HepG2 (cell line): ENCODE data around the gene ACRBP. TPM values are rescaled to one million over a fixed set of nuclear protein-coding genes. Genes with fewer than 3 reads are reported as not detected.
A peak's percentile ranks its signal among the peaks of the same experiment; 100 is the strongest.

Experiments used
- FOXK2 ChIP-seq: fragments of 450-650 bp; IDR thresholded peaks from 2 replicates; pipeline ENCODE4 v1.6.1; 2016
- HOXA7 ChIP-seq: sonication (generic); formaldehyde crosslinking; IDR thresholded peaks from 2 replicates; pipeline ENCODE4 v1.8.1; 2022; ENCODE audit warnings: mild to moderate bottlenecking, missing genetic modification reagents, moderate library complexity
- NBN ChIP-seq: fragments of 450-650 bp; conservative IDR thresholded peaks from 2 replicates; pipeline ENCODE4 v1.6.1; 2017
- PRMT3 ChIP-seq: sonication (generic); formaldehyde crosslinking; IDR thresholded peaks from 2 replicates; pipeline ENCODE4 v1.8.1; 2022; ENCODE audit warnings: low read depth, mild to moderate bottlenecking, moderate library complexity, missing genetic modification reagents, borderline replicate concordance
- SKIL ChIP-seq: sonication (generic); formaldehyde crosslinking; IDR thresholded peaks from 2 replicates; pipeline ENCODE4 v1.8.0; 2022; ENCODE audit warnings: missing genetic modification reagents, mild to moderate bottlenecking, moderate library complexity, borderline replicate concordance
- SOX13 ChIP-seq, 3 experiments: fragments of 450-650 bp in 1 of 3; sonication (generic) in 1 of 3; formaldehyde crosslinking in 1 of 3; IDR thresholded peaks in 2 of 3; conservative IDR thresholded peaks in 1 of 3; 2 replicates each; pipeline versions ENCODE4 v1.5.0 to v1.6.1; 2016 to 2020; ENCODE audit warnings: antibody characterized with exemption in 1 of 3, mild to moderate bottlenecking in 1 of 3, missing compliant biosample characterization in 1 of 3, missing genetic modification reagents in 1 of 3, moderate library complexity in 1 of 3
- SP4 ChIP-seq: sonication (generic); formaldehyde crosslinking; IDR thresholded peaks from 2 replicates; pipeline ENCODE4 v1.8.1; 2023; ENCODE audit warnings: mild to moderate bottlenecking, missing genetic modification reagents
- STAG1 ChIP-seq: sonication (generic); formaldehyde crosslinking; IDR thresholded peaks from 2 replicates; pipeline ENCODE4 v1.4.0; 2020; ENCODE audit warnings: missing genetic modification reagents
- TEAD3 ChIP-seq: optimal IDR thresholded peaks from 2 replicates; pipeline ENCODE3; 2016; ENCODE audit warnings: borderline replicate concordance
- ZKSCAN1 ChIP-seq: fragments of 150-350 bp; IDR thresholded peaks from 2 replicates; pipeline ENCODE4 v1.6.1; 2014; ENCODE audit warnings: low read length
- ZNF274 ChIP-seq: sonication (generic); formaldehyde crosslinking; IDR thresholded peaks from 2 replicates; pipeline ENCODE4 v1.5.1; 2020; ENCODE audit warnings: mild to moderate bottlenecking, missing genetic modification reagents
- ZNF296 ChIP-seq: sonication (generic); formaldehyde crosslinking; conservative IDR thresholded peaks from 2 replicates; pipeline ENCODE4 v1.5.0; 2020; ENCODE audit warnings: mild to moderate bottlenecking, missing genetic modification reagents
- ZNF737 ChIP-seq: sonication (generic); formaldehyde crosslinking; IDR thresholded peaks from 2 replicates; pipeline ENCODE4 v1.5.0; 2020; ENCODE audit warnings: missing genetic modification reagents, mild to moderate bottlenecking, borderline replicate concordance
- ZNF780A ChIP-seq: sonication (generic); formaldehyde crosslinking; IDR thresholded peaks from 2 replicates; pipeline ENCODE4 v1.8.0; 2022; ENCODE audit warnings: mild to moderate bottlenecking, missing genetic modification reagents, moderate library complexity
- polyA plus RNA-seq, 8 experiments: library from polyadenylated mRNA; depleted of rRNA in 3 of 8; stranded (reverse) in 7 of 8; unstranded in 1 of 8; fragments of >200 nt; fragmentation: Illumina TruSeq in 4 of 8; extraction: Trizol in 4 of 8; gene quantifications; 2 replicates each; pipeline versions ENCODE4 v1.2.1 to v1.2.3, GENCODE V29; 2011 to 2016; ENCODE audit warnings: low read depth in 4 of 8, missing spikeins in 1 of 8, mixed read lengths in 1 of 8; ENCODE audit not compliant: insufficient read depth in 1 of 8
- total RNA-seq, 5 experiments: library from RNA; depleted of rRNA; stranded (reverse); fragments of >200 nt; fragmentation: Illumina TruSeq; extraction: Trizol; gene quantifications; 2 replicates each; pipeline ENCODE4 v1.2.3, GENCODE V29; 2016; ENCODE audit warnings: low read depth in 1 of 5
- TF ChIP-seq, protein P1 (sequence below): sonication (generic); formaldehyde crosslinking; IDR thresholded peaks from 2 replicates; pipeline ENCODE4 v1.4.0; 2020; ENCODE audit warnings: missing genetic modification reagents; ENCODE audit errors: not compliant biosample characterization
- TF ChIP-seq, protein P2 (sequence below): sonication (generic); formaldehyde crosslinking; IDR thresholded peaks from 2 replicates; pipeline ENCODE4 v1.4.0; 2020; ENCODE audit warnings: mild to moderate bottlenecking, missing genetic modification reagents
- TF ChIP-seq, protein P3 (sequence below): sonication (generic); formaldehyde crosslinking; IDR thresholded peaks from 2 replicates; pipeline ENCODE4 v1.5.0; 2020; ENCODE audit warnings: missing genetic modification reagents, mild to moderate bottlenecking, borderline replicate concordance
- TF ChIP-seq, protein P4 (sequence below): sonication (generic); formaldehyde crosslinking; IDR thresholded peaks from 2 replicates; pipeline ENCODE4 v1.8.0; 2022; ENCODE audit warnings: mild to moderate bottlenecking, missing genetic modification reagents, borderline replicate concordance
- TF ChIP-seq, protein P5 (sequence below): IDR thresholded peaks from 2 replicates; pipeline ENCODE4 v1.6.1; 2016; ENCODE audit warnings: low read depth, borderline replicate concordance

Gene ACRBP
- total and polyA plus RNA-seq, 2 of the 13 experiments (the other 11 are each of a cell fraction or from before 2014, with no cell fraction given): 0.46 TPM; not detected in 1

DNA sequence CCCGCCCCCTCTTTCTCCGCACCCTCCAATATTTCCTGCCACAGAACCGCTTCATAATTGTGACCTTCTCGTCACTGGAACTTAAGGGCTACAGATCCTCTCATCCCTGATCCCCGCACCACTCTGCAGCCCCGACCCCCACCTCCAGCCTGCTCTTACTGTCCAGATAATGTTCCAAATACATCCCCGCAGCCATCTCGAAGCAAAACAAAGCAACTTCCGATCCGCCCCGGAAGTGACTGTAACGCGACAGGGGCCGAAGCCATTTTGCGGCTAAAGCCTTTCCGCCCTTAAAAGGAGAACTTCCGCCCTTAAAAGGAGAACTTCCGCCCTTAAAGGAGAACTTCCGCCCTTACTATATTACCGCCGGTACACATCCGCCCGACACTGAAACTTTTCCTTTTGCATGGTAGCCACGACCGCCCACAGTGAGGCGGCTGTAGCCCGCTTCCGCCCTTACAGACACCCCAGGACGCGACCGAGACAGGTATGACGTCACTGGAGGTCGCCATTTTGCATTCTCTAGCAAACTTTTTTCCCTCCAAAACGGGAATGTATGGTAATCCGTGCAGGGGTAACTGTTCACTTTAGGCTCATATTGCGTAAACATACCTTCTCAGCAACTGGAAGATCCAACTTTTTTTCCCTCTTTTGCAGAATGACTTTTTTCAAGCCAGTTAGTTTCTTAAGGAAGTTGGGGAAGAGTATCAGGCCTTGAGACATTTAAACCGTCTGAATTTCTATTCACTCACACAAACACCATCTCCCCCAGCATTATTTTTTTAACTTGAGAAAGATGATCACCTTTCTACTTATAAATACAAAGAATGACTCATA lies 15.9 kb upstream of the ACRBP start, which contains the start of gene ING4 (continued):
- TF ChIP-seq PRMT3 (CRISPR knock-in tag) (no peak), SOX13 (IDR thresholded peaks at IDR 0.05) (no peak), SOX13 (CRISPR knock-in tag; conservative IDR thresholded peaks at IDR 0.05 in 1 of 2, IDR thresholded peaks at IDR 0.05 in 1 of 2) (0 out of 4 replicates have a peak, but pooled peaks of 1 of the 2 experiments have one; percentile 40), HOXA7 (no peak), STAG1 (no peak), SP4 (CRISPR knock-in tag) (peak; percentile 93), ZNF296 (CRISPR knock-in tag) (no peak; the same call in 1 of the 2 replicates), ZKSCAN1 (no peak), SKIL (CRISPR knock-in tag) (0 out of 2 replicates have a peak, but pooled peaks have one; percentile 37), ZNF274 (peak; percentile 68; the same call in 1 of the 2 replicates), FOXK2 (peak; percentile 87), ZNF780A (CRISPR knock-in tag) (0 out of 2 replicates have a peak, but pooled peaks have one; percentile 56), NBN (no peak), ZNF737 (no peak; the same call in 1 of the 2 replicates), TEAD3 (peak; percentile 76)
- TF ChIP-seq, protein P1, sequence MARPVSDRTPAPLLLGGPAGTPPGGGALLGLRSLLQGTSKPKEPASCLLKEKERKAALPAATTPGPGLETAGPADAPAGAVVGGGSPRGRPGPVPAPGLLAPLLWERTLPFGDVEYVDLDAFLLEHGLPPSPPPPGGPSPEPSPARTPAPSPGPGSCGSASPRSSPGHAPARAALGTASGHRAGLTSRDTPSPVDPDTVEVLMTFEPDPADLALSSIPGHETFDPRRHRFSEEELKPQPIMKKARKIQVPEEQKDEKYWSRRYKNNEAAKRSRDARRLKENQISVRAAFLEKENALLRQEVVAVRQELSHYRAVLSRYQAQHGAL (CRISPR knock-in tag): no peak
- TF ChIP-seq, protein P2, sequence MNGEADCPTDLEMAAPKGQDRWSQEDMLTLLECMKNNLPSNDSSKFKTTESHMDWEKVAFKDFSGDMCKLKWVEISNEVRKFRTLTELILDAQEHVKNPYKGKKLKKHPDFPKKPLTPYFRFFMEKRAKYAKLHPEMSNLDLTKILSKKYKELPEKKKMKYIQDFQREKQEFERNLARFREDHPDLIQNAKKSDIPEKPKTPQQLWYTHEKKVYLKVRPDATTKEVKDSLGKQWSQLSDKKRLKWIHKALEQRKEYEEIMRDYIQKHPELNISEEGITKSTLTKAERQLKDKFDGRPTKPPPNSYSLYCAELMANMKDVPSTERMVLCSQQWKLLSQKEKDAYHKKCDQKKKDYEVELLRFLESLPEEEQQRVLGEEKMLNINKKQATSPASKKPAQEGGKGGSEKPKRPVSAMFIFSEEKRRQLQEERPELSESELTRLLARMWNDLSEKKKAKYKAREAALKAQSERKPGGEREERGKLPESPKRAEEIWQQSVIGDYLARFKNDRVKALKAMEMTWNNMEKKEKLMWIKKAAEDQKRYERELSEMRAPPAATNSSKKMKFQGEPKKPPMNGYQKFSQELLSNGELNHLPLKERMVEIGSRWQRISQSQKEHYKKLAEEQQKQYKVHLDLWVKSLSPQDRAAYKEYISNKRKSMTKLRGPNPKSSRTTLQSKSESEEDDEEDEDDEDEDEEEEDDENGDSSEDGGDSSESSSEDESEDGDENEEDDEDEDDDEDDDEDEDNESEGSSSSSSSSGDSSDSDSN: peak; percentile 20; the same call in 1 of the 2 replicates
- TF ChIP-seq, protein P3, sequence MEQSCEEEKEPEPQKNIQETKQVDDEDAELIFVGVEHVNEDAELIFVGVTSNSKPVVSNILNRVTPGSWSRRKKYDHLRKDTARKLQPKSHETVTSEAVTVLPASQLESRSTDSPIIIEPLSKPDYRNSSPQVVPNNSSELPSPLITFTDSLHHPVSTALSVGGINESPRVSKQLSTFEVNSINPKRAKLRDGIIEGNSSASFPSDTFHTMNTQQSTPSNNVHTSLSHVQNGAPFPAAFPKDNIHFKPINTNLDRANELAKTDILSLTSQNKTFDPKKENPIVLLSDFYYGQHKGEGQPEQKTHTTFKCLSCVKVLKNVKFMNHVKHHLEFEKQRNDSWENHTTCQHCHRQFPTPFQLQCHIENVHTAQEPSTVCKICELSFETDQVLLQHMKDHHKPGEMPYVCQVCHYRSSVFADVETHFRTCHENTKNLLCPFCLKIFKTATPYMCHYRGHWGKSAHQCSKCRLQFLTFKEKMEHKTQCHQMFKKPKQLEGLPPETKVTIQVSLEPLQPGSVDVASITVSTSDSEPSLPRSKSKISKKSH (CRISPR knock-in tag): peak; percentile 51; the same call in 1 of the 2 replicates
- TF ChIP-seq, protein P4, sequence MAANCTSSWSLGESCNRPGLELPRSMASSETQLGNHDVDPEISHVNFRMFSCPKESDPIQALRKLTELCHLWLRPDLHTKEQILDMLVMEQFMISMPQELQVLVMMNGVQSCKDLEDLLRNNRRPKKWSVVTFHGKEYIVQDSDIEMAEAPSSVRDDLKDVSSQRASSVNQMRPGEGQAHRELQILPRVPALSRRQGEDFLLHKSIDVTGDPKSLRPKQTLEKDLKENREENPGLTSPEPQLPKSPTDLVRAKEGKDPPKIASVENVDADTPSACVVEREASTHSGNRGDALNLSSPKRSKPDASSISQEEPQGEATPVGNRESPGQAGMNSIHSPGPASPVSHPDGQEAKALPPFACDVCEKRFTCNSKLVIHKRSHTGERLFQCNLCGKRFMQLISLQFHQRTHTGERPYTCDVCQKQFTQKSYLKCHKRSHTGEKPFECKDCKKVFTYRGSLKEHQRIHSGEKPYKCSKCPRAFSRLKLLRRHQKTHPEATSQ: 0 out of 2 replicates have a peak, but pooled peaks have one; percentile 19
- TF ChIP-seq, protein P5, sequence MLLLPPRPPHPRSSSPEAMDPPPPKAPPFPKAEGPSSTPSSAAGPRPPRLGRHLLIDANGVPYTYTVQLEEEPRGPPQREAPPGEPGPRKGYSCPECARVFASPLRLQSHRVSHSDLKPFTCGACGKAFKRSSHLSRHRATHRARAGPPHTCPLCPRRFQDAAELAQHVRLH (CRISPR knock-in tag): peak; percentile 51; the same call in 1 of the 2 replicates
